ENCODE data around the gene NRARP. TPM values are rescaled to one million over a fixed set of nuclear protein-coding genes. Genes with fewer than 3 reads are reported as not detected.

NRARP gene
- total RNA-seq, 1 donor from 2014 or later = 5.1 TPM

DNA sequence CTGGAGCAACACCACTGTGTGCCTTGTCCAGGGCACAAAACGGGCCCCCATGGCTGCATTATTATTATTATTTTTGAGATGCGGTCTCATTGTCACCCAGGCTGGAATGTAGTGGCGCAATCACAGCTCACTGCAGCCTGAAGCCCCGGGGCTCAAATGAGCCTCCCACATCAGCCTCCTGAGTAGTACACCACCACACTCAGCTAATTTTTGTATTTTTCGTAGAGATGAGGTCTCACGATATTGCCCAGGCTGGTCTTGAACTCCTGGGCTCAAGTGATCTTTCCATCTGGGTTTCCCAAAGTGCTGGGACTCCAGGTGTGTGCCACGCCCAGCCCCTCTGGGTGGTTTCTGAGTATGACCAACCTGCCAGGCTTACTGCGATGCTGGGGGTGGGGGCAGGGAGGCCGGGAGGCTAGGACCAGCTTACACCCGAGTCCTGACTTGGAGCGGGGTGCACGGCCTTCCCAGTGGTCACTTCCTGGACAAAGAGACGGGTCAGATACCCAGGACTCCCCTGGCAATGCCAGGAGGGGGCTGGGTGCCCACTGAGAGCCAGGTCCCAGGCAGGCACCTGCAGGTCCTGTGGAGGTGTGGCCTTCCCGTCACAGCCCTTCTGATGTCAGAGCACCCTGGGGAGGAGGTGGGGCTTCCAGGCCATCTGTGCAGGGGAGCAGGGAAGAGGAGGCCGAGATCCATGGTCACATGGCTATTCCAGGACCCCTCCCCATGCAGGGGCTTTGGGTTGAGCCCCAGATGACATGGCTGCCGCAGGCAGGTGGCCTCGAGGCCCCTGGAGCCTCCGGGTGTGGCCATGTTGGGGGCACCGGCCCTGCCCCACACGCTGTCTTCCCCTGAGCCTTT, 8.3 kb upstream of the NRARP start:
- no peak overlapping the region for H3K27ac ChIP-seq (replicated peaks)
- TF ChIP-seq CTCF (IDR thresholded peaks at IDR 0.05; ENCODE audit: borderline replicate concordance) = no peak
- peaks cover 32% of the 10 kb centered on the region for H3K4me1 ChIP-seq
- no peaks in the 10 kb centered on the region for H3K36me3 ChIP-seq
- intact Hi-C loops (cut with micrococcal nuclease) = no loop called here
- no peak overlapping the region for H3K4me3 ChIP-seq
- peak; percentile 12 for DNase-seq
- no peaks in the 10 kb centered on the region for H3K9me3 ChIP-seq (replicated peaks)
- H3K27me3 ChIP-seq (ENCODE audit: low read depth) = peaks cover 36% of the 10 kb centered on the region

- no peaks in the 10 kb centered on the region for H3K9me3 ChIP-seq (replicated peaks)
- H3K4me3 ChIP-seq = no peak overlapping the region
- peaks cover 32% of the 10 kb centered on the region for H3K4me1 ChIP-seq
- TF ChIP-seq CTCF (IDR thresholded peaks at IDR 0.05; ENCODE audit: borderline replicate concordance) = no peak
- H3K27me3 ChIP-seq (ENCODE audit: low read depth) = peaks cover 37% of the 10 kb centered on the region
- DNase-seq = peak; percentile 11
- intact Hi-C loops (cut with micrococcal nuclease) = no loop called here
- no peaks in the 10 kb centered on the region for H3K36me3 ChIP-seq
- H3K27ac ChIP-seq (replicated peaks) = no peak overlapping the region
Measured at GRCh38 chr9:137309368-137310188, 7.5 kb upstream of the NRARP start.

DNA sequence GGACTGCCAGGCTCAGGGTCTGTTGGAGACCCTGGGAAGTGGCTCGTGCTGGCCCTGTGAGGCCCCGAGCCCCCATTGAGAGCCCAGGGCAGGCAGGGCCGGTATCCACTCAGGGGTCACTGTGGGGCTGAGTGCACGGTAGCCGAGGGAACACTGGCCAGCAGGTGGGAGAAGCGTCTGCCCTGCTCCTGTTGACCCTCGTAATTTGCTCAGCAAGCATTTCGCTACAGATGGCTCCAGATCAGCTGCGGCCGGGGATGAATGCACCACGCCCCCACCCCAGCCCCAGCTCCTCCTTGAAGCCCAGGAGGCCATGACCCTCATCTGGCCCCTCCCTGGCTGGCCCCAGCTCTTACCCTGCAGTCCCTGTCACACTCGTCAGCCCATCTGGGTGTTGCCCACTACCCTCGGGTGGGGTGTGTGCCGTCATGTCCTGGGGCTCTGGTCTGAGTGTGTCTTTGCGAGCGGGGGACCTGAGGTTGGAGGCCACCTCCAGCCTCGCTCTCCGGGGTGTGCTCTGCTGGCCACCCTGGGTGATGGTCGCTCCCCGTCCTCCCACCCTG, 6.1 kb upstream of the NRARP start:
- Histone ChIP-seq H3K27ac (replicated peaks) (no peak overlapping the region), H3K27me3 (ENCODE audit: low read depth) (peaks cover 37% of the 10 kb centered on the region), H3K4me3 (no peak overlapping the region), H3K36me3 (no peaks in the 10 kb centered on the region), H3K9me3 (replicated peaks) (no peaks in the 10 kb centered on the region), H3K4me1 (peaks cover 45% of the 10 kb centered on the region)
- no peak for TF ChIP-seq CTCF (IDR thresholded peaks at IDR 0.05; ENCODE audit: borderline replicate concordance)
- DNase-seq = no peak
- intact Hi-C loops (cut with micrococcal nuclease) = no loop called here

GRCh38 chr9:137307255-137308056, 5.4 kb upstream of the NRARP start:
- intact Hi-C loops (cut with micrococcal nuclease) = no loop called here
- peak overlapping the region; percentile 55 for H3K4me3 ChIP-seq
- peaks cover 52% of the 10 kb centered on the region for H3K4me1 ChIP-seq
- H3K36me3 ChIP-seq = no peaks in the 10 kb centered on the region
- peaks cover 37% of the 10 kb centered on the region for H3K27me3 ChIP-seq (ENCODE audit: low read depth)
- no peak for TF ChIP-seq CTCF (IDR thresholded peaks at IDR 0.05; ENCODE audit: borderline replicate concordance)
- H3K27ac ChIP-seq (replicated peaks) = peak overlapping the region; percentile 91
- no peaks in the 10 kb centered on the region for H3K9me3 ChIP-seq (replicated peaks)
- peak; percentile 15 for DNase-seq

- Histone ChIP-seq H3K36me3 (no peaks in the 10 kb centered on the region), H3K4me1 (peaks cover 53% of the 10 kb centered on the region), H3K27ac (replicated peaks) (peak overlapping the region; percentile 91), H3K4me3 (peak overlapping the region; percentile 55), H3K9me3 (replicated peaks) (no peaks in the 10 kb centered on the region), H3K27me3 (ENCODE audit: low read depth) (peaks cover 37% of the 10 kb centered on the region)
- peak; percentile 21 for DNase-seq
- TF ChIP-seq CTCF (IDR thresholded peaks at IDR 0.05; ENCODE audit: borderline replicate concordance) = no peak
- intact Hi-C loops (cut with micrococcal nuclease) = no loop called here
Measured at GRCh38 chr9:137306850-137307254, 4.8 kb upstream of the NRARP start.
